ENCODE data around the gene PLIN4. TPM values are rescaled to one million over a fixed set of nuclear protein-coding genes. Genes with fewer than 3 reads are reported as not detected.

PLIN4 gene
- total RNA-seq, 1 experiment from 2014 or later: 2.3 TPM

GRCh38 chr19:4504297-4504701, 14.0 kb downstream of the PLIN4 start:
- 0 out of 2 replicates have a peak, but pooled peaks have one; percentile 10 for ATAC-seq
- intact Hi-C loops (cut with micrococcal nuclease): no loop called here
- ChIA-PET RAD21 (ENCODE audit: low non-redundant PET in 1 of 2, low total read pairs in 2 of 2, uncharacterized antibody in 2 of 2, unreplicated experiment in 2 of 2) (no interaction called here), POLR2A (no interaction called here), CTCF (interaction anchor here (1.2 kb wide), 1 partner anchor 237 kb away, joined by 3 read pairs; no protein-coding TSS in a partner anchor)
- H3K27me3 ChIP-seq (ENCODE audit: insufficient read depth, low read length): no peaks in the 10 kb centered on the region
- BruUV-seq (replicated peaks): no TSS peak
- H3K27ac ChIP-seq (ENCODE audit: low read depth, low read length): no peak overlapping the region
- H3K4me2 ChIP-seq (ENCODE audit: low read length): no peak overlapping the region
- no peak for DNase-seq (ENCODE audit: low read depth, low spot score)
- peaks cover 0 to 3% of the 10 kb centered on the region in 2 experiments; a peak in 1 of 4 replicates for H3K36me3 ChIP-seq (ENCODE audit: control insufficient read depth in 1 of 2, insufficient read depth in 2 of 2, low read length in 2 of 2)
- no peak overlapping the region for H3K9ac ChIP-seq (ENCODE audit: low read length)
- no peaks in the 10 kb centered on the region for H3K79me2 ChIP-seq (ENCODE audit: insufficient read depth, low read length)
- no peaks in the 10 kb centered on the region for H4K20me1 ChIP-seq (ENCODE audit: insufficient read depth)
- H3K9me3 ChIP-seq (ENCODE audit: control insufficient read depth in 1 of 2, insufficient read depth in 1 of 2, low read depth in 1 of 2, low read length in 2 of 2): no peaks in the 10 kb centered on the region
- H3K9me2 ChIP-seq (ENCODE audit: insufficient read depth): no peaks in the 10 kb centered on the region
- TF ChIP-seq FOSL1 (IDR thresholded peaks at IDR 0.05; ENCODE audit: low read depth) (no peak), REST (IDR thresholded peaks at IDR 0.05; ENCODE audit: low read depth) (no peak)
- no peak overlapping the region for H3K4me3 ChIP-seq (replicated peaks in 1 of 2; ENCODE audit: low read depth in 1 of 2, low read length in 2 of 2)
- peaks cover 0 to 11% of the 10 kb centered on the region in 2 experiments; a peak in 2 of 4 replicates for H3K4me1 ChIP-seq (ENCODE audit: control insufficient read depth in 1 of 2, insufficient read depth in 2 of 2, low read length in 2 of 2)
- H2AFZ ChIP-seq (ENCODE audit: low read depth, low read length, poor library complexity, severe bottlenecking): no peak overlapping the region

- Histone ChIP-seq H3K27ac (ENCODE audit: low read depth, low read length) (no peak overlapping the region), H3K4me1 (ENCODE audit: control insufficient read depth in 1 of 2, insufficient read depth in 2 of 2, low read length in 2 of 2) (peaks cover 0 to 11% of the 10 kb centered on the region in 2 experiments; a peak in 2 of 4 replicates), H3K36me3 (ENCODE audit: control insufficient read depth in 1 of 2, insufficient read depth in 2 of 2, low read length in 2 of 2) (peaks cover 0 to 3% of the 10 kb centered on the region in 2 experiments; a peak in 1 of 4 replicates), H4K20me1 (ENCODE audit: insufficient read depth) (no peaks in the 10 kb centered on the region), H3K4me2 (ENCODE audit: low read length) (no peak overlapping the region), H2AFZ (ENCODE audit: low read depth, low read length, poor library complexity, severe bottlenecking) (no peak overlapping the region), H3K4me3 (replicated peaks in 1 of 2; ENCODE audit: low read depth in 1 of 2, low read length in 2 of 2) (no peak overlapping the region), H3K79me2 (ENCODE audit: insufficient read depth, low read length) (no peaks in the 10 kb centered on the region), H3K9me3 (ENCODE audit: control insufficient read depth in 1 of 2, insufficient read depth in 1 of 2, low read depth in 1 of 2, low read length in 2 of 2) (no peaks in the 10 kb centered on the region), H3K27me3 (ENCODE audit: insufficient read depth, low read length) (no peaks in the 10 kb centered on the region), H3K9me2 (ENCODE audit: insufficient read depth) (no peaks in the 10 kb centered on the region), H3K9ac (ENCODE audit: low read length) (no peak overlapping the region)
- ATAC-seq: no peak
- no peak for DNase-seq (ENCODE audit: low read depth, low spot score)
- RAD21 ChIA-PET (ENCODE audit: low non-redundant PET in 1 of 2, low total read pairs in 2 of 2, uncharacterized antibody in 2 of 2, unreplicated experiment in 2 of 2): no interaction called here
- TF ChIP-seq EZH2 (IDR thresholded peaks at IDR 0.05) (no peak), FOSL1 (IDR thresholded peaks at IDR 0.05; ENCODE audit: low read depth) (no peak), POLR2AphosphoS5 (IDR thresholded peaks at IDR 0.05; ENCODE audit: low read depth, low read length) (no peak), CTCF (IDR thresholded peaks at IDR 0.05 in 2 of 3, conservative IDR thresholded peaks at IDR 0.05 in 1 of 3; ENCODE audit: borderline replicate concordance in 1 of 3, insufficient read depth in 1 of 3, low read depth in 2 of 3, low read length in 2 of 3) (no peak), SRF (IDR thresholded peaks at IDR 0.05; ENCODE audit: low read depth) (no peak), JUND (IDR thresholded peaks at IDR 0.05) (no peak), YY1 (IDR thresholded peaks at IDR 0.05; ENCODE audit: extremely low read depth, insufficient replicate concordance, low read depth, low read length) (no peak), RAD21 (IDR thresholded peaks at IDR 0.05; ENCODE audit: low read depth) (no peak), REST (IDR thresholded peaks at IDR 0.05; ENCODE audit: low read depth) (no peak), CEBPB (IDR thresholded peaks at IDR 0.05; ENCODE audit: low read depth) (no peak), CBX3 (IDR thresholded peaks at IDR 0.05; ENCODE audit: low read depth) (no peak)
- intact Hi-C loops (cut with micrococcal nuclease): no loop called here
- CTCF ChIA-PET: interaction anchor here (1.2 kb wide), 1 partner anchor 237 kb away, joined by 3 read pairs; no protein-coding TSS in a partner anchor
- POLR2A ChIA-PET: no interaction called here
- no TSS peak for BruUV-seq (replicated peaks)
Measured at GRCh38 chr19:4503825-4504170, 14.5 kb downstream of the PLIN4 start.
